Loucy (cell line): ENCODE data around the gene SIGLEC15.
A peak's percentile ranks its signal among the peaks of the same experiment; 100 is the strongest.

Experiments used
- H2AFZ ChIP-seq: fragments of 200-600 bp; sonication (generic); 2 replicates; pipeline ENCODE4 v1.6.0; 2016; ENCODE audit warnings: antibody characterized with exemption, mild to moderate bottlenecking, low read length, moderate library complexity
- H3F3A ChIP-seq: fragments of 200-600 bp; 2 replicates; pipeline ENCODE4 v1.6.0; 2016; ENCODE audit warnings: antibody characterized with exemption, low read depth, mild to moderate bottlenecking
- H3K27me3 ChIP-seq: fragments of 200-600 bp; sonication (generic); 2 replicates; pipeline ENCODE4 v1.6.1; 2014; ENCODE audit warnings: low read length, mild to moderate bottlenecking; ENCODE audit not compliant: insufficient read depth, poor library complexity, severe bottlenecking
- H3K36me3 ChIP-seq: fragments of 200-600 bp; sonication (generic); 2 replicates; pipeline ENCODE4 v1.6.1; 2016; ENCODE audit warnings: low read length; ENCODE audit not compliant: insufficient read depth
- H3K4me1 ChIP-seq: fragments of 200-600 bp; sonication (generic); 2 replicates; pipeline ENCODE4 v1.5.1; 2014; ENCODE audit warnings: low read length, mild to moderate bottlenecking; ENCODE audit not compliant: insufficient read depth, poor library complexity, severe bottlenecking
- H3K4me2 ChIP-seq: fragments of 200-600 bp; sonication (generic); 2 replicates; pipeline ENCODE4 v1.6.0; 2014; ENCODE audit warnings: antibody characterized with exemption, low read length, low read depth, mild to moderate bottlenecking; ENCODE audit not compliant: poor library complexity, severe bottlenecking
- H3K4me3 ChIP-seq: fragments of 200-600 bp; sonication (generic); 2 replicates; pipeline ENCODE4 v1.5.1; 2014; ENCODE audit warnings: low read length, mild to moderate bottlenecking, mixed read lengths; ENCODE audit not compliant: poor library complexity, severe bottlenecking
- H3K79me2 ChIP-seq: fragments of 200-600 bp; sonication (generic); 2 replicates; pipeline ENCODE4 v1.6.1; 2014; ENCODE audit warnings: low read length; ENCODE audit not compliant: insufficient read depth
- H3K9ac ChIP-seq: fragments of 200-600 bp; sonication (generic); 2 replicates; pipeline ENCODE4 v1.6.0; 2014; ENCODE audit warnings: mild to moderate bottlenecking, low read depth, low read length, moderate library complexity; ENCODE audit not compliant: poor library complexity, severe bottlenecking
- H3K9me2 ChIP-seq: fragments of 200-600 bp; sonication (generic); replicated peaks from 2 replicates; pipeline ENCODE4 v1.6.1; 2016; ENCODE audit warnings: low read depth, low read length, mixed read lengths
- H3K9me3 ChIP-seq: fragments of 200-600 bp; sonication (generic); 2 replicates; pipeline ENCODE4 v1.6.1; 2014; ENCODE audit warnings: mild to moderate bottlenecking, antibody characterized with exemption, low read length, low read depth; ENCODE audit not compliant: insufficient read depth
- H4K20me1 ChIP-seq: fragments of 200-600 bp; sonication (generic); 2 replicates; pipeline ENCODE4 v1.6.0; 2014; ENCODE audit warnings: antibody characterized with exemption, low read length, mild to moderate bottlenecking; ENCODE audit not compliant: insufficient read depth, poor library complexity, severe bottlenecking
- EZH2phosphoT487 ChIP-seq: fragments of 200-600 bp; IDR thresholded peaks from 2 replicates; pipeline ENCODE4 v1.6.1; 2018; ENCODE audit warnings: antibody characterized with exemption, mild to moderate bottlenecking, moderate library complexity, borderline replicate concordance
- TF ChIP-seq, protein P1 (sequence below): fragments of 200-600 bp; sonication (generic); conservative IDR thresholded peaks from 2 replicates; pipeline ENCODE4 v1.5.1; 2014; ENCODE audit warnings: mild to moderate bottlenecking, antibody characterized with exemption, low read length

SIGLEC15 gene

DNA sequence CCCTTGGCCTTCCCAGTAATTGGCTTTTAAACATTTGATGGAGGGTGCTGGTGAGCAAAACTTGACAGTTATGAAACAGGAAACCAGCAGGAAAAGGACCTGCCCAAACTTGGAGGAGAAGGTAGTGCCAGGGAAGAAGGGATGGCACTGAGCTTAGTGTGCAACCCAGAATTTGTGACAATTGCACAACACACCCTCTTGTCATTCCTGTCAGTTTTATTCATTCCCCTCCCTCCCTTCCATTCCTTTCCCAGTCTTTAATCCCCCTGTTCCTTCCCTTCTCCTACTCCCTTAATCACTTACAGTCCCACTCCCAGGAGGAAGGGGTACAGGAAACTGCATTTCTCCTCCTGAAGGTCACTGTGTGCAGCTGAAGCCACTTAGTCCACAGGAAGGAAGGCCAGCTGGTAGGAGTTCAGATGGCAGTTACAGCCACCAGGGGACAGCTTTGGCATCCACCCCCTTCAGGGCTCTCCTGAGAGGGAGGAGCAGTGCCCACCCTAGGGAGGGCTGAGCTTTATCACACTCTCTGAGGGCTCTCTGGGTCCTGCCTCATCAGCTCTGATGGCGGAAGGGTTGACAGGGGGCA, 24.0 kb upstream of the SIGLEC15 start:
- no peaks in the 10 kb centered on the region for H4K20me1 ChIP-seq
- no peak overlapping the region for H2AFZ ChIP-seq
- peak overlapping the region; percentile 54 for H3K4me2 ChIP-seq
- H3F3A ChIP-seq = no peaks in the 10 kb centered on the region
- peaks cover 24% of the 10 kb centered on the region for H3K4me1 ChIP-seq
- H3K9ac ChIP-seq = peak overlapping the region; percentile 38
- no peaks in the 10 kb centered on the region for H3K9me2 ChIP-seq
- peaks cover 18% of the 10 kb centered on the region; the same call in 1 of the 2 replicates for H3K9me3 ChIP-seq
- H3K27me3 ChIP-seq = no peaks in the 10 kb centered on the region
- no peak for TF ChIP-seq EZH2phosphoT487
- TF ChIP-seq, protein P1, sequence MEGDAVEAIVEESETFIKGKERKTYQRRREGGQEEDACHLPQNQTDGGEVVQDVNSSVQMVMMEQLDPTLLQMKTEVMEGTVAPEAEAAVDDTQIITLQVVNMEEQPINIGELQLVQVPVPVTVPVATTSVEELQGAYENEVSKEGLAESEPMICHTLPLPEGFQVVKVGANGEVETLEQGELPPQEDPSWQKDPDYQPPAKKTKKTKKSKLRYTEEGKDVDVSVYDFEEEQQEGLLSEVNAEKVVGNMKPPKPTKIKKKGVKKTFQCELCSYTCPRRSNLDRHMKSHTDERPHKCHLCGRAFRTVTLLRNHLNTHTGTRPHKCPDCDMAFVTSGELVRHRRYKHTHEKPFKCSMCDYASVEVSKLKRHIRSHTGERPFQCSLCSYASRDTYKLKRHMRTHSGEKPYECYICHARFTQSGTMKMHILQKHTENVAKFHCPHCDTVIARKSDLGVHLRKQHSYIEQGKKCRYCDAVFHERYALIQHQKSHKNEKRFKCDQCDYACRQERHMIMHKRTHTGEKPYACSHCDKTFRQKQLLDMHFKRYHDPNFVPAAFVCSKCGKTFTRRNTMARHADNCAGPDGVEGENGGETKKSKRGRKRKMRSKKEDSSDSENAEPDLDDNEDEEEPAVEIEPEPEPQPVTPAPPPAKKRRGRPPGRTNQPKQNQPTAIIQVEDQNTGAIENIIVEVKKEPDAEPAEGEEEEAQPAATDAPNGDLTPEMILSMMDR = peak; percentile 30
- no peaks in the 10 kb centered on the region for H3K79me2 ChIP-seq
- peak overlapping the region; percentile 26 for H3K4me3 ChIP-seq
- H3K36me3 ChIP-seq = no peaks in the 10 kb centered on the region

DNA sequence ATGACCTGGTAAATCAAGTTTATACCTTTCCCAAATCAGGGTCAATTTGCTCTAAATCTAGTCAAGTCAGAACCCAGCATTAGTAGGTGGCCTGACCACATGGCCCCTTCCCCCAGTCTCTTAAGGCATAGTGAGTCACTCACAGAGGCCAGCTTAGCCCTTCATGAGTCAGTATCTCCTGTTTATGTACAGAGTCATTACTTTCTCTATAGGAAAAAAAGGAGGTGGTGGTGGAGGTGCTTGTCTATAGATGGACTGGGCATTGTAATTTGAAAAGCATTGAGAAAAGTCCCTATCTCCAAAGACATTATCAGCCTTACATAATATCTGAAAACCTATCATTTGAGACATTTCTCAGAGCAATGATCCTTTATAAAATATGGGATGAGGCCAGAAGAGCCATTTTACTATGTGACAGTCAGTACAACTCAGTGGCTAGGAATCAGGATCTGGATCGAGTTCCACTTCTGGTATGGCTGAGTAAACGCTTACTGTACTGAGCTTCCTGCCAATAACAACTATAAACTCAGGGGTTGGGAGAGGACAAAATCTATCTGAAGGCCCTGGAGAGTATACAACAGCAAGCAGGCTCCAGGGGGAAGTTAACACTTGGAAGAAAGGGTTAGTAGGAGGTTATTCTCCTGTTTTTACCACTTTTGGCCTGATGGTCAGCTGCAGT, 22.5 kb upstream of the SIGLEC15 start:
- Histone ChIP-seq H3K9me3 (peaks cover 18% of the 10 kb centered on the region; the same call in 1 of the 2 replicates), H3K27me3 (no peaks in the 10 kb centered on the region), H3K4me2 (no peak overlapping the region), H4K20me1 (no peaks in the 10 kb centered on the region), H3K4me1 (peaks cover 35% of the 10 kb centered on the region), H3K79me2 (no peaks in the 10 kb centered on the region), H3K4me3 (no peak overlapping the region), H3K36me3 (no peaks in the 10 kb centered on the region), H3K9me2 (no peaks in the 10 kb centered on the region), H3K9ac (no peak overlapping the region), H3F3A (no peaks in the 10 kb centered on the region), H2AFZ (no peak overlapping the region)
- TF ChIP-seq, protein P1 = no peak
- TF ChIP-seq EZH2phosphoT487 = no peak

DNA sequence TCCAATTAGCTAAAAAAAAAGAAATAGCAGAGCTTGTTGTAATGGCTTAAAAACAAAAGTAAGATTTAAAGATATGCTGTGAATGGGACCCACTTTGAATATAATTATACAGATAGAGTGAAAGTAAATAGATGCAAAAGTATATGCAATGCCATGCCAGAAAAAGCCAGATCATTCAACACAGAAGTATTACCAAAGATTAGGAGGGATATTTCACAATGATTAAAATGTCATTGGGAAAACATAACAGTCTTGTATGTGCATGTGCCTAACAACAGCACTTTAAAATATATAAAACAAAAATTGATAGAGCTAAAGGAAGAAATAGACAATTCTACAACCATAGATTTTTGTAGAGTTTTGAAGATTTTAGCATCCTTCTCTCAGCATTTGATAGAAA, 19.9 kb upstream of the SIGLEC15 start:
- no peaks in the 10 kb centered on the region for H3K36me3 ChIP-seq
- no peak overlapping the region for H3K4me2 ChIP-seq
- peaks cover 35% of the 10 kb centered on the region for H3K4me1 ChIP-seq
- no peaks in the 10 kb centered on the region for H3F3A ChIP-seq
- no peaks in the 10 kb centered on the region for H3K9me2 ChIP-seq
- H3K27me3 ChIP-seq = no peaks in the 10 kb centered on the region
- no peak for TF ChIP-seq EZH2phosphoT487
- TF ChIP-seq, protein P1 = no peak
- no peaks in the 10 kb centered on the region for H3K79me2 ChIP-seq
- peaks cover 18% of the 10 kb centered on the region; the same call in 1 of the 2 replicates for H3K9me3 ChIP-seq
- no peak overlapping the region for H3K9ac ChIP-seq
- H3K4me3 ChIP-seq = no peak overlapping the region
- H2AFZ ChIP-seq = no peak overlapping the region
- no peaks in the 10 kb centered on the region for H4K20me1 ChIP-seq
